Smooth muscle cell (in vitro differentiated cells): ENCODE results near the gene SMAD4. TPM values are rescaled to one million over a fixed set of nuclear protein-coding genes. Genes with fewer than 3 reads are reported as not detected.

Source experiments
- DNase-seq: peaks from one replicate; lab custom pipeline; 2025; ENCODE audit not compliant: unreplicated experiment; lab: John Stamatoyannopoulos, UW
- H2AFZ ChIP-seq: fragments of 200-600 bp; sonication (generic); 2 replicates; pipeline ENCODE4 v1.6.0; 2016; ENCODE audit warnings: antibody characterized with exemption, low read depth, mild to moderate bottlenecking
- H3F3A ChIP-seq: fragments of 200-600 bp; sonication (generic); 2 replicates; pipeline ENCODE4 v1.6.0; 2017; ENCODE audit warnings: antibody characterized with exemption, low read depth
- H3K27ac ChIP-seq: fragments of 200-600 bp; sonication (generic); 2 replicates; pipeline ENCODE4 v1.5.1; 2016; ENCODE audit warnings: low read depth, mild to moderate bottlenecking
- H3K27me3 ChIP-seq: fragments of 200-600 bp; sonication (generic); 2 replicates; pipeline ENCODE4 v1.6.1; 2016; ENCODE audit warnings: low read depth, mild to moderate bottlenecking
- H3K36me3 ChIP-seq: fragments of 200-600 bp; sonication (generic); 2 replicates; pipeline ENCODE4 v1.5.1; 2016; ENCODE audit warnings: low read depth
- H3K4me1 ChIP-seq: fragments of 200-600 bp; sonication (generic); 2 replicates; pipeline ENCODE4 v1.5.1; 2016; ENCODE audit warnings: low read depth
- H3K4me2 ChIP-seq: fragments of 200-600 bp; sonication (generic); 2 replicates; pipeline ENCODE4 v1.6.0; 2016; ENCODE audit warnings: mild to moderate bottlenecking
- H3K4me3 ChIP-seq: fragments of 200-600 bp; sonication (generic); 2 replicates; pipeline ENCODE4 v1.5.1; 2016; ENCODE audit warnings: mild to moderate bottlenecking
- H3K79me2 ChIP-seq: fragments of 200-600 bp; sonication (generic); 2 replicates; pipeline ENCODE4 v1.6.0; 2016; ENCODE audit warnings: low read depth, mild to moderate bottlenecking
- H3K9ac ChIP-seq: fragments of 200-600 bp; sonication (generic); 2 replicates; pipeline ENCODE4 v1.6.0; 2016; ENCODE audit warnings: low read depth
- H3K9me3 ChIP-seq: fragments of 200-600 bp; sonication (generic); replicated peaks from 2 replicates; pipeline ENCODE4 v1.5.1; 2016; ENCODE audit warnings: low read depth
- H4K20me1 ChIP-seq: fragments of 200-600 bp; sonication (generic); 2 replicates; pipeline ENCODE4 v1.6.0; 2016; ENCODE audit warnings: low read depth
- WGBS: methylation state at CpG from one replicate; pipeline ENCODE4 v1.1.7; 2016; ENCODE audit warnings: low lambda C conversion rate; 5-methylcytosine and 5-hydroxymethylcytosine counted together
- polyA plus RNA-seq: library from polyadenylated mRNA; unstranded; fragments of >200 nt; fragmentation: Nextera tagmentation; extraction: Ambion mirVana; gene quantifications from 2 replicates; pipeline ENCODE4 v1.2.1, GENCODE V29; 2016
- total RNA-seq: library from RNA; depleted of rRNA; stranded (reverse); fragments of >200 nt; gene quantifications from 2 replicates; pipeline ENCODE4 v1.2.3, GENCODE V29; 2014
- TF ChIP-seq, protein P1 (sequence below): fragments of 200-600 bp; sonication (generic); IDR thresholded peaks from 2 replicates; pipeline ENCODE4 v1.5.1; 2017; ENCODE audit warnings: borderline replicate concordance, mild to moderate bottlenecking, antibody characterized with exemption; ENCODE audit not compliant: insufficient read depth, poor library complexity, severe bottlenecking

SMAD4 gene
- total and polyA plus RNA-seq, 2 experiments from 2014 or later, result 76.4 to 88.9 TPM

DNA sequence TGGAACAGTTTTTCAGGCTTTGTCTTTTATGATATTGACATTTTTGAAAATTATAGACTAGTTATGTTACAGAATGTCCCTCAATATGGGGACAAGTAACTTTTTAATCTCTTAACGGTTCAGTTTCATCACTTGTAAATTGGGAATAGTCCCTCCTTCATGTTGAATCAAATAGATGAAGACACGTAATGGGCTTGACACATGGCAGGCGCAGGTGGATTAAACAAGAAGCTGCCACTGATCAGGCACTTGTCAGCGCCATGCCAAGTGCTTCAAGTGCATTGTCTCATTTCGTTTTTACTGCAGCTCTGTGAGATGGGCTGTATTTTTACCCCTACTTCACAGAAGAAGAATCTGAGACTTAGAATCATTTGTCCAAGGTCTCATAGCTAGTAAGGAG, 9.5 kb upstream of the SMAD4 start:
- TF ChIP-seq, protein P1, sequence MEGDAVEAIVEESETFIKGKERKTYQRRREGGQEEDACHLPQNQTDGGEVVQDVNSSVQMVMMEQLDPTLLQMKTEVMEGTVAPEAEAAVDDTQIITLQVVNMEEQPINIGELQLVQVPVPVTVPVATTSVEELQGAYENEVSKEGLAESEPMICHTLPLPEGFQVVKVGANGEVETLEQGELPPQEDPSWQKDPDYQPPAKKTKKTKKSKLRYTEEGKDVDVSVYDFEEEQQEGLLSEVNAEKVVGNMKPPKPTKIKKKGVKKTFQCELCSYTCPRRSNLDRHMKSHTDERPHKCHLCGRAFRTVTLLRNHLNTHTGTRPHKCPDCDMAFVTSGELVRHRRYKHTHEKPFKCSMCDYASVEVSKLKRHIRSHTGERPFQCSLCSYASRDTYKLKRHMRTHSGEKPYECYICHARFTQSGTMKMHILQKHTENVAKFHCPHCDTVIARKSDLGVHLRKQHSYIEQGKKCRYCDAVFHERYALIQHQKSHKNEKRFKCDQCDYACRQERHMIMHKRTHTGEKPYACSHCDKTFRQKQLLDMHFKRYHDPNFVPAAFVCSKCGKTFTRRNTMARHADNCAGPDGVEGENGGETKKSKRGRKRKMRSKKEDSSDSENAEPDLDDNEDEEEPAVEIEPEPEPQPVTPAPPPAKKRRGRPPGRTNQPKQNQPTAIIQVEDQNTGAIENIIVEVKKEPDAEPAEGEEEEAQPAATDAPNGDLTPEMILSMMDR, result no peak
- Histone ChIP-seq H3K27ac (no peak overlapping the region), H3K9me3 (no peaks in the 10 kb centered on the region), H3K27me3 (no peaks in the 10 kb centered on the region), H3F3A (no peaks in the 10 kb centered on the region), H3K4me3 (no peak overlapping the region), H2AFZ (no peak overlapping the region), H4K20me1 (no peaks in the 10 kb centered on the region), H3K9ac (no peak overlapping the region), H3K79me2 (no peaks in the 10 kb centered on the region), H3K4me1 (peaks cover 5% of the 10 kb centered on the region), H3K4me2 (no peak overlapping the region), H3K36me3 (no peaks in the 10 kb centered on the region)
- DNase-seq, result no peak
- WGBS, result 88% methylated on average over 5 of the region's 5 CpGs

DNA sequence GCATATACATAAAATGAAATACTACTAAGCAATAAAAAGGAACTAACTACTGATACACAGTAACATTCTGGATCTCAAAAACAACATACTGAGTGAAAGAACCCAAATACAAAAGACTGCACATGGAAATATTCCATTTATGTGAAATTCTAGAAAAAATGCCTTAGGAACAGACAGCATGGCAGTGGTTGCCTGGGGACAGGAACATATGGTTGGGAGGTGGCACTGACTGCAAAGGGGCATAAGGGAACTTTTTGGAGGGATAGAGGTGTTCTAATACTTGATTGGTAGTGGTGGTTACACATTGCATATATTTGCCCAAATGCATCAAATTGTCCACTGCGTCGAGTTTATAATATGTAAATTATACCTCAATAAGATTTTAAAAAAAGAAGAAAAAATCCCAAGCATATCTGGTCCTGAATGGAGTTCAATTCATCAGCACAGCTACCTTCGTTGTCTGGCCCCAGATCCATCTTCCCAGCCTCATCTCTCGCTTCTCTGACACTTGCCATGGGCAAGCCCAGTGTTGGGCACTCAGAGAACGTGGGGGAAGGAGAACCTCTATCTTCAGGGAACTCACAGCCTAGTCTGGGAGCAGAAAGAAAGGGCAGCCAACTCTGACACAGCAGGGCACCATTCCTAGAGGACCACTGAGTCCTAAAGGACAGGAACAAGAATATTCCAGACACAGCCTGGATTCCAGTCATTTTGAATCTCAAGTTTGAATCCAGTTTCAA, 8.6 kb upstream of the SMAD4 start:
- Histone ChIP-seq H3K4me3 (no peak overlapping the region), H3K27ac (no peak overlapping the region), H3K4me2 (no peak overlapping the region), H3F3A (no peaks in the 10 kb centered on the region), H3K27me3 (no peaks in the 10 kb centered on the region), H3K9ac (no peak overlapping the region), H3K79me2 (no peaks in the 10 kb centered on the region), H3K36me3 (no peaks in the 10 kb centered on the region), H2AFZ (no peak overlapping the region), H4K20me1 (no peaks in the 10 kb centered on the region), H3K4me1 (peaks cover 5% of the 10 kb centered on the region), H3K9me3 (no peaks in the 10 kb centered on the region)
- WGBS, result 95% methylated on average over 5 of the region's 5 CpGs
- TF ChIP-seq, protein P1, result no peak
- DNase-seq, result no peak

DNA sequence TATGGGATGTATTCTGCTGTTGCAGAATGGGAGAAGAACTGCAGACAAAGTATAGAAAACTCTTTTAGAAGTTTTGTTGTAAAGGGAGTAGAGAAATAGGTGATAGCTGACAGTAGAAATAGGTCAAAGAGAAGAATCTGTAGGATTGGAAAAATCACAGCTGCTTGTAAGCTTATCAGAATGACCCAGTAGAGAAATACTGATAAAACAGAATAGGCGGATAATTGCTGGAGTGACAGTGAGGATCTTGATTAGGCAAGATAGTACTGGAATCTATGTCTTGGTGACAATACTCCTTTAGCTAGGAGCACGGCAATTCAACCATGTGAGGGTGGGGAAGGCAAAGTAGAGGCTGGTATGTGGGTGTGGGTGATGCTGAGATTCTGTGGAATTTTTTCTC, 4.5 kb upstream of the SMAD4 start:
- Histone ChIP-seq H4K20me1 (no peaks in the 10 kb centered on the region), H3K9me3 (no peaks in the 10 kb centered on the region), H2AFZ (no peak overlapping the region), H3K27me3 (no peaks in the 10 kb centered on the region), H3K79me2 (peaks cover 11% of the 10 kb centered on the region), H3K4me2 (no peak overlapping the region), H3K36me3 (no peaks in the 10 kb centered on the region), H3F3A (no peaks in the 10 kb centered on the region), H3K9ac (no peak overlapping the region), H3K4me3 (no peak overlapping the region), H3K27ac (no peak overlapping the region), H3K4me1 (peaks cover 15% of the 10 kb centered on the region)
- 86% methylated on average over 2 of the region's 2 CpGs for WGBS
- TF ChIP-seq, protein P1, result no peak
- DNase-seq, result no peak

DNA sequence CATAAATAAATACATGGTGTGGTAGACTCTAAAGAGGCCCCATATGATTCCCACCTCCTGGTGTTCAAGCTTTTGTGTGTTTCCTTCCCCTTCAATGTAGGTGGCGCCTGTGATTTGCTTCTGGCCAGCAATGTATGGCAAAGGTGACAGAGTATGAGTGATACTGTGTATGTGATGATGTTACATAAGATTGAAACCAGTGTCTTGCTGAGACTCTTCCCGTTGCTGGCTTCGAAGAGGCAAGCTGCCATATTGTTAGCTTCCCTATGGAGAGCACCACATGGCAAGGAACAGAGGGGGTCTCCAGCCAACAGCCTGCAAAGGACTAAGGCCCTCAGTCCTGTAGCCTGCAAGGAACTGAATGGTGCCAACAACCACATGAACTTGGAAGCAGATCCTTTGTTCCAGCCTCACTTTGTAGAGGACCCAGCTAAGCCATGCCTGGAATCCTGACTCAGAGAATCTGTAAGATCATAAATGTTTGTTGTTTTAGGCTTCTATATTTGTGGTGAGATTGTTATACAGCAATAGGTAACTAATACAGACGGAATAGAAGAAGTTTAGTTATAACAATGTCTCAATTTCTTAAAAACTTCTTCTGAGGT, 1.7 kb upstream of the SMAD4 start:
- Histone ChIP-seq H3K9me3 (no peaks in the 10 kb centered on the region), H3K79me2 (peaks cover 39% of the 10 kb centered on the region), H3K4me3 (no peak overlapping the region), H3K36me3 (no peaks in the 10 kb centered on the region), H3K27me3 (no peaks in the 10 kb centered on the region), H3K9ac (no peak overlapping the region), H3K4me1 (peaks cover 30% of the 10 kb centered on the region), H3K4me2 (peak overlapping the region; percentile 85), H3K27ac (no peak overlapping the region), H4K20me1 (peaks cover 27% of the 10 kb centered on the region), H3F3A (no peaks in the 10 kb centered on the region), H2AFZ (no peak overlapping the region)
- DNase-seq, result no peak
- TF ChIP-seq, protein P1, result no peak
- WGBS, result 88% methylated on average over 4 of the region's 4 CpGs
